SK-N-SH (cell line): Measurements from ENCODE around the gene C11orf68. TPM values are rescaled to one million over a fixed set of nuclear protein-coding genes. Genes with fewer than 3 reads are reported as not detected.

Source experiments
- CTCF ChIA-PET: fragments of 300-600, 350-600 bp; formaldehyde crosslinking; extraction: SDS; loops from one replicate; lab custom pipeline; 2021; lab: Yijun Ruan, JAX
- POLR2A ChIA-PET: fragments of 350-600 bp; sonication (Branson Sonifier 250); formaldehyde crosslinking; extraction: SDS; loops from one replicate; lab custom pipeline; 2020; ENCODE audit warnings: antibody characterized with exemption, inconsistent platforms; lab: Yijun Ruan, JAX
- DNase-seq: peaks from one replicate; pipeline ENCODE4 v3.0.0; 2012
- H2AFZ ChIP-seq: fragments of 200-600 bp; sonication (generic); 2 replicates; pipeline ENCODE4 v1.8.1; 2016; ENCODE audit warnings: antibody characterized with exemption, mild to moderate bottlenecking, low read depth
- H3F3A ChIP-seq: fragments of 200-600 bp; sonication (generic); replicated peaks from 2 replicates; pipeline ENCODE3; 2016; ENCODE audit warnings: antibody characterized with exemption, mild to moderate bottlenecking; ENCODE audit not compliant: insufficient read depth
- H3K27ac ChIP-seq, 2 experiments: fragments of 200-500 bp in 1 of 2; fragments of 200-600 bp in 1 of 2; sonication (Bioruptor generic) in 1 of 2; sonication (generic), shearing (Covaris generic) in 1 of 2; 2 replicates each; pipeline versions ENCODE4 v1.5.1 to v1.6.1; 2014 to 2016; ENCODE audit warnings: low read depth in 2 of 2, inconsistent platforms in 1 of 2, low read length in 1 of 2, mild to moderate bottlenecking in 1 of 2, mixed read lengths in 1 of 2
- H3K27me3 ChIP-seq: fragments of 200-600 bp; sonication (generic), shearing (Covaris generic); 2 replicates; pipeline ENCODE4 v1.6.1; 2016; ENCODE audit warnings: mixed run types; ENCODE audit not compliant: insufficient read depth
- H3K36me3 ChIP-seq, 2 experiments: fragments of 200-500 bp in 1 of 2; fragments of 200-600 bp in 1 of 2; sonication (Bioruptor generic) in 1 of 2; sonication (generic) in 1 of 2; replicated peaks in 1 of 2; 2 replicates each; pipeline versions ENCODE3 to v1.5.1; 2014 to 2016; ENCODE audit warnings: low read length in 1 of 2, mild to moderate bottlenecking in 1 of 2; ENCODE audit not compliant: insufficient read depth in 2 of 2, control insufficient read depth in 1 of 2
- H3K4me1 ChIP-seq, 2 experiments: fragments of 200-500 bp in 1 of 2; fragments of 200-600 bp in 1 of 2; sonication (Bioruptor generic) in 1 of 2; sonication (generic), shearing (Covaris generic) in 1 of 2; 2 replicates each; pipeline versions ENCODE4 v1.5.1 to v1.6.1; 2014 to 2016; ENCODE audit warnings: low read depth in 1 of 2, low read length in 1 of 2, mixed run types in 1 of 2; ENCODE audit not compliant: insufficient read depth in 2 of 2, control insufficient read depth in 1 of 2
- H3K4me2 ChIP-seq: fragments of 200-600 bp; sonication (generic), shearing (Covaris generic); 2 replicates; pipeline ENCODE4 v1.6.1; 2017; ENCODE audit warnings: mixed run types
- H3K4me3 ChIP-seq, 2 experiments: fragments of 200-500 bp in 1 of 2; fragments of 200-600 bp in 1 of 2; sonication (Bioruptor generic) in 1 of 2; sonication (generic), shearing (Covaris generic) in 1 of 2; 2 replicates each; pipeline versions ENCODE4 v1.5.1 to v1.8.1; 2014 to 2016; ENCODE audit warnings: low read depth in 2 of 2, inconsistent platforms in 1 of 2, low read length in 1 of 2, mild to moderate bottlenecking in 1 of 2, mixed read lengths in 1 of 2, moderate library complexity in 1 of 2
- H3K79me2 ChIP-seq: fragments of 200-600 bp; sonication (generic); 2 replicates; pipeline ENCODE4 v1.8.1; 2017; ENCODE audit warnings: mild to moderate bottlenecking; ENCODE audit not compliant: insufficient read depth
- H3K9ac ChIP-seq: fragments of 200-600 bp; sonication (generic); 2 replicates; pipeline ENCODE4 v1.6.1; 2017; ENCODE audit warnings: mixed run types
- H3K9me2 ChIP-seq: fragments of 200-600 bp; sonication (generic); 2 replicates; pipeline ENCODE4 v1.6.1; 2017; ENCODE audit warnings: mixed run types
- H3K9me3 ChIP-seq: fragments of 200-600 bp; sonication (generic); 2 replicates; pipeline ENCODE4 v1.6.1; 2017; ENCODE audit warnings: mixed run types, mild to moderate bottlenecking, moderate library complexity
- H4K20me1 ChIP-seq: fragments of 200-600 bp; sonication (generic); 2 replicates; pipeline ENCODE4 v1.6.1; 2017; ENCODE audit warnings: mild to moderate bottlenecking, mixed run types; ENCODE audit not compliant: insufficient read depth
- EP300 ChIP-seq, 2 experiments: IDR thresholded peaks; 2 replicates each; pipeline versions ENCODE4 v1.4.0 to v1.6.1; 2012; ENCODE audit warnings: borderline replicate concordance in 1 of 2, low read depth in 1 of 2, low read length in 1 of 2
- NFIC ChIP-seq: IDR thresholded peaks from 2 replicates; pipeline ENCODE4 v1.4.0; 2012; ENCODE audit warnings: borderline replicate concordance
- RCOR1 ChIP-seq: fragments of 150-350 bp; IDR thresholded peaks from 2 replicates; pipeline ENCODE4 v1.6.1; 2017; ENCODE audit warnings: antibody characterized with exemption, low read length
- USF1 ChIP-seq: IDR thresholded peaks from 2 replicates; pipeline ENCODE4 v1.4.0; 2012; ENCODE audit warnings: low read depth, borderline replicate concordance
- YY1 ChIP-seq: IDR thresholded peaks from 2 replicates; pipeline ENCODE4 v1.4.0; 2012; ENCODE audit warnings: low read depth, mild to moderate bottlenecking
- ZBTB33 ChIP-seq: IDR thresholded peaks from 2 replicates; pipeline ENCODE4 v1.4.0; 2012; ENCODE audit warnings: low read depth, borderline replicate concordance
- WGBS: methylation state at CpG from one replicate; pipeline ENCODE4 v1.1.6; 2017; ENCODE audit warnings: low lambda C conversion rate; 5-methylcytosine and 5-hydroxymethylcytosine counted together
- polyA plus RNA-seq, 3 experiments: library from polyadenylated mRNA; depleted of rRNA; stranded (reverse); fragments of >200 nt; gene quantifications; 2 replicates each; pipeline ENCODE4 v1.2.3, GENCODE V29; 2012
- TF ChIP-seq, protein P1 (sequence below): IDR thresholded peaks from 2 replicates; pipeline ENCODE4 v1.6.1; 2012; ENCODE audit warnings: mild to moderate bottlenecking, low read depth, low read length, moderate library complexity

The C11orf68 gene
- polyA plus RNA-seq, 1 of the 3 experiments (the other 2 are of a cell fraction), result 65.3 TPM

DNA sequence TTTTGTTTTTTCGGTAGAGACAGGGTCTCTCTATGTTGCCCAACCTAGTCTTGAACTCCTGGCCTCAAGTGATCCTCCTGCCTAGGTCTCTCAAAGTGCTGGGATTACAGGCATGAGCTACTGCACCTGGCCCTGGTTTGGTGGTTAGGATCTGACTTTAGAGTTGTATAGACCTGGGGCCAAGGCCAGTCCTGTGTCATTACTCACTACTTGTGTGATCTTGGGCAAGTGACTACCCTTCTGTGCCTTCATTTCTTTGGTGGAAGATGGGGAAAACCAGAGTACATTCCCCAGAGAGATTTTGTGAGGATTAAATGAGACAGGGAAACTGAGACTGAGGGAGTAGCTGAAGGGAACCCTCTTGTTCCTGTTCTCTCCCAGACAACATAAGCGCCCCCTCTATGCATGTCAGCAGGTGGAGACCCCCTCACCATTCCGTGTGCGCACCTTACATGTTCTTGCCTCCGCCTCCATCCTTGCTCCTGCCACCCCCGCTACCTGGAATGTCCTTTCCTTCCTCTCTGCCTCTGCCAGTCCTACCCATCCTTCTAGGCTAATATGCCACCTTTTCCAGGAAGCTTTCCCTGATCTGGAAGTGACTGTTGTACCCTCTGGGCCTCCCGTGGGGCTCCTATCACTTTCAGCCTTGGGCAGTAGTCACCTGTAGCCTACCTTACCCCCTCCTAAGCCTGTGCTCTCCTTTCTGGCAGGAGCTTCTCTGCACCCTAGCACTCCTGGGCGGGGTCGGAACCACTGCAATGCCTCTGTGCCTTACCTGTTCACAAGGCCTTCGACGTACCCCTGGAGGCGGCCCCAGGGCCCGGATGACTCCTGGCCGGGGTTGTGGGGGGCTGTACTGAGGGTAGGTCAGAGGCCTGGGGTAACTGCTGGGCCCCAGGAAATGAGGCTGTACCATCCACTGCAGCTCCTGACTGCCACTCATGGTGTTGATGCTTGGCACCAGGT lies 22.5 kb downstream of the C11orf68 start:
- no peaks in the 10 kb centered on the region for H3K9me3 ChIP-seq
- H3K27me3 ChIP-seq, result no peaks in the 10 kb centered on the region
- H3K79me2 ChIP-seq, result peaks cover 96% of the 10 kb centered on the region
- TF ChIP-seq, protein P1, sequence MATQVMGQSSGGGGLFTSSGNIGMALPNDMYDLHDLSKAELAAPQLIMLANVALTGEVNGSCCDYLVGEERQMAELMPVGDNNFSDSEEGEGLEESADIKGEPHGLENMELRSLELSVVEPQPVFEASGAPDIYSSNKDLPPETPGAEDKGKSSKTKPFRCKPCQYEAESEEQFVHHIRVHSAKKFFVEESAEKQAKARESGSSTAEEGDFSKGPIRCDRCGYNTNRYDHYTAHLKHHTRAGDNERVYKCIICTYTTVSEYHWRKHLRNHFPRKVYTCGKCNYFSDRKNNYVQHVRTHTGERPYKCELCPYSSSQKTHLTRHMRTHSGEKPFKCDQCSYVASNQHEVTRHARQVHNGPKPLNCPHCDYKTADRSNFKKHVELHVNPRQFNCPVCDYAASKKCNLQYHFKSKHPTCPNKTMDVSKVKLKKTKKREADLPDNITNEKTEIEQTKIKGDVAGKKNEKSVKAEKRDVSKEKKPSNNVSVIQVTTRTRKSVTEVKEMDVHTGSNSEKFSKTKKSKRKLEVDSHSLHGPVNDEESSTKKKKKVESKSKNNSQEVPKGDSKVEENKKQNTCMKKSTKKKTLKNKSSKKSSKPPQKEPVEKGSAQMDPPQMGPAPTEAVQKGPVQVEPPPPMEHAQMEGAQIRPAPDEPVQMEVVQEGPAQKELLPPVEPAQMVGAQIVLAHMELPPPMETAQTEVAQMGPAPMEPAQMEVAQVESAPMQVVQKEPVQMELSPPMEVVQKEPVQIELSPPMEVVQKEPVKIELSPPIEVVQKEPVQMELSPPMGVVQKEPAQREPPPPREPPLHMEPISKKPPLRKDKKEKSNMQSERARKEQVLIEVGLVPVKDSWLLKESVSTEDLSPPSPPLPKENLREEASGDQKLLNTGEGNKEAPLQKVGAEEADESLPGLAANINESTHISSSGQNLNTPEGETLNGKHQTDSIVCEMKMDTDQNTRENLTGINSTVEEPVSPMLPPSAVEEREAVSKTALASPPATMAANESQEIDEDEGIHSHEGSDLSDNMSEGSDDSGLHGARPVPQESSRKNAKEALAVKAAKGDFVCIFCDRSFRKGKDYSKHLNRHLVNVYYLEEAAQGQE, result no peak
- TF ChIP-seq ZBTB33 (no peak), YY1 (no peak), RCOR1 (no peak), USF1 (no peak), EP300 (IDR thresholded peaks at IDR 0.05; ENCODE audit: borderline replicate concordance in 1 of 2, low read depth in 1 of 2, low read length in 1 of 2) (no peak), NFIC (no peak)
- H4K20me1 ChIP-seq, result peaks cover 77% of the 10 kb centered on the region
- H3K9me2 ChIP-seq, result no peaks in the 10 kb centered on the region
- H2AFZ ChIP-seq, result no peak overlapping the region
- no peak for DNase-seq
- CTCF ChIA-PET, result interaction anchor here (0.8 to 4.9 kb wide), 5 partner anchors 7 to 18 kb away, joined by 3 to 20 read pairs (median 4); partner anchors contain the start of genes CCDC85B and FIBP
- peak overlapping the region; percentile 97 for H3K9ac ChIP-seq
- H3K36me3 ChIP-seq, result peaks cover 0 to 49% of the 10 kb centered on the region in 2 experiments
- H3K4me1 ChIP-seq, result peaks cover 27 to 49% of the 10 kb centered on the region in 2 experiments; a peak in 3 of 4 replicates
- 96% methylated on average over 11 of the region's 14 CpGs for WGBS
- peak overlapping the region in 1 of 2 experiments; percentile 82; a peak in 2 of 4 replicates for H3K4me3 ChIP-seq
- peak overlapping the region in 1 of 2 experiments; percentile 94; a peak in 2 of 4 replicates for H3K27ac ChIP-seq
- POLR2A ChIA-PET, result interaction anchor here (0.6 kb wide), 1 partner anchor 22 kb away, joined by 3 read pairs; no protein-coding TSS in a partner anchor
- H3K4me2 ChIP-seq, result peak overlapping the region; percentile 89
- H3F3A ChIP-seq, result peaks cover 71% of the 10 kb centered on the region
